Endothelial cell of umbilical vein (primary cell): ENCODE results near the gene RFK.

Experiments used
- EZH2 ChIP-seq: IDR thresholded peaks from 2 replicates; pipeline ENCODE4 v1.6.1; 2012; ENCODE audit warnings: borderline replicate concordance, low read depth, mild to moderate bottlenecking, moderate library complexity, low read length, inconsistent platforms; ENCODE audit not compliant: severe bottlenecking
- GATA2 ChIP-seq: IDR thresholded peaks from 2 replicates; pipeline ENCODE4 v1.7.0; 2011; ENCODE audit warnings: low read depth, mild to moderate bottlenecking, moderate library complexity, mixed read lengths, low read length; ENCODE audit not compliant: insufficient read length, insufficient read depth
- POLR2AphosphoS5 ChIP-seq: IDR thresholded peaks from 2 replicates; pipeline ENCODE4 v1.6.1; 2012; ENCODE audit warnings: low read depth, mild to moderate bottlenecking, control low read depth, low read length, moderate library complexity; ENCODE audit not compliant: insufficient read depth
- TF ChIP-seq, protein P1 (sequence below), 2 donors: IDR thresholded peaks; 1 replicate in 1 of 2; 2 replicates in 1 of 2; pipeline ENCODE4 v1.5.1; 2011; ENCODE audit warnings: low read length in 2 of 2, mild to moderate bottlenecking in 2 of 2, moderate library complexity in 2 of 2, control low read depth in 1 of 2, inconsistent platforms in 1 of 2, low read depth in 1 of 2; ENCODE audit not compliant: insufficient read depth in 1 of 2; ENCODE audit errors: extremely low read depth in 1 of 2
- TF ChIP-seq, protein P2 (sequence below): IDR thresholded peaks from 2 replicates; pipeline ENCODE4 v1.6.1; 2011; ENCODE audit not compliant: insufficient read depth, insufficient read length

DNA sequence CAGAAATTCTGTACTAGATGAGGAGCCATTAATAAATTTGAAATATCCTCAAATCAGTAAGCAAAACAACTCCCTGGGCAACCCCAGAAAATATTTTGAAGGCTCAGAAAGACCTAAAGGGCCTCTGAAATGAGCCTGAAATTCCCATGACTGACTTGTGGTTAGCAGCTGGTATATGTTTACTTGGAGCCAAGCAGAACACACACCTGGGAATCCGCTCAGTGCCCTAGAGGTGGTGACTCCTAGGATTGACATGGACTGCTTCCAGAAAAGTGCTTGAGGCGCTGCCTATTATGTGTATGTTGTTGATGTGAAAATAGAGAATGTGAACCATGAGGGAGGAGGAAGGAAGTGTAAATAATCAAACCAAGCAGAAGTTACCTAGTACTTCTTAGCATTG lies 14.7 kb downstream of the RFK start:
- no peak for TF ChIP-seq POLR2AphosphoS5
- TF ChIP-seq, protein P1, sequence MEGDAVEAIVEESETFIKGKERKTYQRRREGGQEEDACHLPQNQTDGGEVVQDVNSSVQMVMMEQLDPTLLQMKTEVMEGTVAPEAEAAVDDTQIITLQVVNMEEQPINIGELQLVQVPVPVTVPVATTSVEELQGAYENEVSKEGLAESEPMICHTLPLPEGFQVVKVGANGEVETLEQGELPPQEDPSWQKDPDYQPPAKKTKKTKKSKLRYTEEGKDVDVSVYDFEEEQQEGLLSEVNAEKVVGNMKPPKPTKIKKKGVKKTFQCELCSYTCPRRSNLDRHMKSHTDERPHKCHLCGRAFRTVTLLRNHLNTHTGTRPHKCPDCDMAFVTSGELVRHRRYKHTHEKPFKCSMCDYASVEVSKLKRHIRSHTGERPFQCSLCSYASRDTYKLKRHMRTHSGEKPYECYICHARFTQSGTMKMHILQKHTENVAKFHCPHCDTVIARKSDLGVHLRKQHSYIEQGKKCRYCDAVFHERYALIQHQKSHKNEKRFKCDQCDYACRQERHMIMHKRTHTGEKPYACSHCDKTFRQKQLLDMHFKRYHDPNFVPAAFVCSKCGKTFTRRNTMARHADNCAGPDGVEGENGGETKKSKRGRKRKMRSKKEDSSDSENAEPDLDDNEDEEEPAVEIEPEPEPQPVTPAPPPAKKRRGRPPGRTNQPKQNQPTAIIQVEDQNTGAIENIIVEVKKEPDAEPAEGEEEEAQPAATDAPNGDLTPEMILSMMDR (IDR thresholded peaks at IDR 0.05; ENCODE audit: extremely low read depth in 1 of 2, insufficient read depth in 1 of 2, low read depth in 1 of 2, low read length in 2 of 2), result no peak
- no peak for TF ChIP-seq GATA2
- TF ChIP-seq EZH2, result no peak
- TF ChIP-seq, protein P2, sequence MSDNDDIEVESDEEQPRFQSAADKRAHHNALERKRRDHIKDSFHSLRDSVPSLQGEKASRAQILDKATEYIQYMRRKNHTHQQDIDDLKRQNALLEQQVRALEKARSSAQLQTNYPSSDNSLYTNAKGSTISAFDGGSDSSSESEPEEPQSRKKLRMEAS, result no peak
